GM18873 (cell line): ENCODE measurements around the gene ACBD6.

Experiments used
- ATAC-seq: cut with Tn5 transposase; IDR thresholded peaks from one replicate; pipeline ENCODE4 v1.9.1; 2021; ENCODE audit warnings: mild to moderate bottlenecking, moderate library complexity, moderate number of reproducible peaks; ENCODE audit not compliant: unreplicated experiment, low FRiP score

Gene ACBD6

DNA sequence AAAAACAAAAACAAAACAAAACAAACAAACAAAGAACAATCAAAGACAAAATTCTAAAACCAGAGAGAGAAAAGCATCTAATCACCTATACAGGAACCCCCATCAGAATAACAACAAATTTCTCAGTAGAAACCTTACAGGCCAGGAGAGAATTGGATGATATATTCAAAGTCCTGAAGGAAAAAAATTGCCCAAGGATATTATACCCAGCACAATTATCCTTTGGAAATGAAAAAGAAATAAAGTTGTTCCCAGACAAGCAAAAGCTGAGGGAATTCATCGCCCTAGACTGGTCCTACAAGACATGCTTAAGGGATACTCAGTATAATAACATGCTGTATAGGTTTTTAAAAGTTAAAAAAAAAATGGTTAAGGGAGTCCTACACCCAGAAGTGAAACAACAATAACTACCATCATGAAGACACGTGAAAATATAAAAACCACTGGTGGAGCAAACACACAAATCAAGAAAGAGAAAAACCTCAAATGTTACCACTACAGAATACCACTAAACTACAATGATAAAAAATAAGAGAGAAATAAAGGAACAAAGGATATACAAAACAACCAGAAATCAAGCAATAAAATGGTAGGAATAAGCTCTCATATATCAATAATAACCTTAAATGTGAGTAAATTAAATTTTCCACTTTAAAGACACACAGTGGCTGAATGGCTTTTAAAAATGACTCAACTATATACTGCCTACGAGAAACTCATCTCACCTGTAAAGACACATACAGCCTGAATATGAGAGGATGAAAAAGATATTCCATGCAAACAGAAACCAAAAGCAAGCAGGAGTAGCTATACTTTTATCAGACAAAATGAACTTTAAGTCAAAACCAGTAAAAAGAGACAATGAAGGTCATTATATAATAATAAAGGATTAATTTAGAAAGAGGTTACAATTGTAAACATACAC is 121.9 kb downstream of the ACBD6 start:
- no peak for ATAC-seq

DNA sequence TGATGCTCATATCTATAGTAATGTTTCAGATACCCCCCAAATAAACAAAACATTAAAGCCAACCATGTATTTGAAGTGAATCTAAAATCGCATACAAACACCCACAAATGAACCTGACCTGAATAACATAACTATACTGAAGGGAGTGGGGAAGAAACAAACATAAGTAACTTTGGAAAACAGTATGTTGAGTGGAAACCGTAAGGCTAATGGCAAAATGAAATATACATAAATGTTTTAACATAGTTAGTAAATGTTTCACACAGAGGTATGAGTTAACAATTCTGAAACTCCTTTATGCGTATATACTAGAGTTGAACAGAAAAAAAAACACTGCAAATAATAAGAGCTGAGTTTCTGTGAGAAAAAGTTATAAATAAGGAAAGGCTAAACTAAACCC is 125.6 kb downstream of the ACBD6 start:
- no peak for ATAC-seq

DNA sequence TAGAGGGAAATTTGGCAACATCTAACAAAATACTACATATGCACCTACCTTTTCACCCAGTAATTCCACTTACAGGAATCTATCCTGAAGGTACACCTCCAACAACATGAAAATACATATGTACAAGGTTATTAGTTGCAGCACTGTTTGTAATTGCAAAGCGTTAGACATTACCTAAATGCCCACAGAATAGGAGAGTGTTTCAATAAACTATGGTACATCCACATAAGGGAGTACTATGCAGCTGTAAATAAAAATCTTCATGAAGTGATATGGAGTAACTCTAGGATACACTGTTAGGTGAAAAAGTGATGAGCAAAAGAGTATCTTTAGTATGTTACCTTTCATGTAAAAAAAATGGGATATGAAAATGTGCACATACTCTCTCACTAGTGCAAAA is 126.1 kb downstream of the ACBD6 start:
- ATAC-seq: no peak

DNA sequence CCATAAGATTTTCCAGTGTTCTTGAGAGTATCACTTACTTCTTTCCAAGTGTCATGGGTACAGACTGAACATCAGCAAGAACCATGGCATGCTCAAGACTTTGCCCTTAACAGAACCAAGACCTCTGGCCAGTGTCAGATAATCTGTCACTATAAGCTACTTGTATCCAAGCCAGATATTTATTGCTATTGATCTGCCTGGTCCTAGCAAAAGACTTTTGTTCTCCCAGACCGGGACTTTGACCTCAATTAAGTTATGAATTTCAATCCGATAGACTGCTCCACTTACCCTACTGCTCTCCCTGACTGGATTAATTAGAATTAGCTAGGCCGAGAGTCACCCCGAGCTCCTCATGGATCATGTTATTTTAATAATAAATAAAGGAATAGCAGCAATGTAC is 129.6 kb downstream of the ACBD6 start:
- ATAC-seq: no peak

DNA sequence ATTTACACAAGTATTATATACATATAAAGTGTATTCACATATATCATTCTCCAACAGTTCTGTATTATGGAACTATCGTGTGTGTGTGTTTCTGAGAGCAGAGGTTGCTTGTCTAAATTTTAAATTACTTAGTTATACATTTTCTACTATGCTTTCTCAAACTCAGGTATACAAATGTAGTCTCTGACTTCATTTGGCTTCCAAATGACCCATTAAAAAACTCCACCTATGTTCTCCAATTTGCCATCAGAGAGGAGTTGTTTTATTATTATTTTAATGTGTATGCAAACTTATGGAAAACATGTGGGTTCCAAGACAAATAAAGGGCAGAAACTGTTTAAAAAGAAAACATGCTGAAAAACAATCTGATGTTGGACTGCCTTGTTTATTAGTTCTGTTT is 131.8 kb downstream of the ACBD6 start:
- ATAC-seq: no peak

DNA sequence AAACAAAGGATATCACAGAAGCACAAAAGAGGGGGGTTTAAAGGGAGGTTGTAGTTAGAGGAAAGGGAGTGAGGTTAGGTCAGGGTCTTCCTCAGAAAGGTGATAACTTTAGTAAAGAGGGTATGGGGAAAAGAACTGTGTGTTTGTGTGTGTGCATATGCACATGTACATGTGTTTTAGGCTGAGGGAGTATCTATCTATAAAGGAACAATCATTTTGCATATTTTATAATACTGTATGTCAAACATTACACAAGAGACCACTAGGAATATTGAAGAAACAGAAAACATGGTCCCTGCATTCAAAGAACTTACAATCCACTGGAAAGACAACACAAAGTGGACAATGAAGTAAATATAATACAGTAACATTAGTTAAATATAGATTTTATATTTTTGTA is 132.2 kb downstream of the ACBD6 start:
- no peak for ATAC-seq

DNA sequence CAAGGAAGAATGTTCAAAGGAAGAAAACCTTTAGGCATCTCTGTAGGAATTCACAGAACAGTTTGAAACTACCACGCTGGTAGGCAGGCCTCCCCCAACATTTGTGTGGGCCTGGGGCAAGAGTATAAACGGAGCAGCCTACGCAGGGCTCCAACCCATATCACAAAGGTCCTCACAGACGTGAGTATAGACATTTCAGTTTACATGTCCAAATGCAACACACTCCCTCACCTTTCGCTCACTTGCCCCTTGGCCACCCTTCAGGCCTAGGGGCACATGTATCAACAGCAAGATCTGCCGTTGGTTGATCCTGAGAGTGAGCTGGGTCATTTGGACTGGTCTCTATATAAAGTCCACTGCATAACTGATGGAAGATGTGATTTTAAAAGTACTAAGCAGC is 133.3 kb downstream of the ACBD6 start:
- no peak for ATAC-seq

DNA sequence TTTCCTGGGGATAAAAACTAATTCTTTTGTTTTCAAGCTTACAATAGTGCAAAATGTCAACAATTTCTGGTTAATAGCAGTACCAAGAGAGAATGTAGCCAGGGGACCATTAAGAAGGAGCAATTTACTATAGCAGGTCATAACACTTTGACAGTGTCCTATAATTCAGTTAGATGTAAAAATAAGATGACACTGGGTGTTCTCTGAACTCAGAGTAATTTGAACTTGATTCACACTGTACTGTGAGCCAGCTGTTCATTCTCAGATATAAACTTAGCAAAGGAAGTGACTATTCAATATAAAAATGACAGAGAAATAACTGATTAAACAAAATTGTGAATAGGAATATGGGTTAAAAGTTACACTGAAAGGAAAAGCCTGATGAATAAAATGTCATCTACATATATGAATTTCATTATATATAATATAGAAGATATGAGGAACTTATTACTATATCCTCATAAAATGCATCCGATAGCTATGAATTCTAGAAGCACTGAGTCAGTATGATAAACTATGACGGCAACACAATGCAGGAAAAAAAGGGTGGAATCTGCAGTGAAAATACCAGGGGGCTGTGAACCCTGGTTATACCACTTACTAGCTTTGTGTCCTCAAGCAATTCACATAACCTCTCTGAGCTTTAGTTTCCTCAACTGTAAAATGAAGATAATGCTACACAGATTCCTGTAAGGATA is 135.9 kb downstream of the ACBD6 start:
- no peak for ATAC-seq

DNA sequence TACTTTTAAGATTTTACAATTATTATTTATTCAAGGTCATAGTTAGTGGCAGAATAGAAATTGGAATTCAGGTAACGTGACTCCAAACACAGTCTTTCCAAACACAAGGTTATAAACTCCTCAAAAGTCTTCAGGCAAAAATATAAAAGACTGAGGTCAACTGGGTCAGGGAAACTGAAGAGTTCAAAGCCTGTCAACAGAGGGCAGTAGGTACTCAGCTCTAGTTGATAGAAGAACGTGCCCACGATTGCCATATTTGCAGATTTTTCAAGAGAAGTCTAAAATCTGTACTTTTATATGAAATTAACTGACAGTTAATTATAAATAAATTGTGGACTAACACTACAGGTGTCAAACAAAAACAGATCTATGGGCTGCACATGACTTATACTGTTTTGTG is 137.3 kb downstream of the ACBD6 start:
- ATAC-seq: no peak

DNA sequence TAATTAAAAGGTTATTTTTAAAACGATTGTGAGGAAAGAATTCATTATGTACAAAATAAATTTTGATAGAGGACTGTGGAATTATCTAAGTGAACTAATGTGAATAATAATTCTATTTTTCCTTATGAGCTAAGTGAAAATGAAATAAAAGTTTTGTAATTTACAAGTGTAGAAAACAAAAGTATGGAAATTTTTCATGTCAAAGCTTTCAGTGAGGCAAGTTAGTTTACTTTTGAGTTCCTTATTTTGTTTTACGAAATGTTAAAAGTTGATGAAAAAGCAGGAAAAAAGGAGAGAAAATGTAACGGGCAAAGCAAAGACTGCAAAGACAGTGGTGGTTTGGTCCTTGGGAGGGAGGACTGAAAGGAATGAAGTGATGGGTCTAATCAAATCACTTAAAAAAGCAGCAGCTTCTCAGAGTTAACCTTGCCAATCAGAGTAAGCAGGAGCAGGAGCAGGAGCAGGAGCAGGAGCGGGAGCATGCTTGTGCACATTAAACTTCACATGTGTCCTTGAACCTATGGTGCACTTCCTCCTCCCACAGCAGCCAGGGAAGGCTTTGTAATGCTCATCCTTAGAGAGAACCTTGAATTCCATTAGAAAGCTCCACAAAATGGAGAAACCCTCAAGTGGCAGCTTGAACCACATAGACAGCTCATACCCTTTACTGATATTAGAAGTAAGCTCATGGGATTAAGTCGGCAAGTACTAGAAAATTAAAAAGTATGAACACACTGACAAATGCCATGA is 139.0 kb downstream of the ACBD6 start:
- ATAC-seq: no peak

DNA sequence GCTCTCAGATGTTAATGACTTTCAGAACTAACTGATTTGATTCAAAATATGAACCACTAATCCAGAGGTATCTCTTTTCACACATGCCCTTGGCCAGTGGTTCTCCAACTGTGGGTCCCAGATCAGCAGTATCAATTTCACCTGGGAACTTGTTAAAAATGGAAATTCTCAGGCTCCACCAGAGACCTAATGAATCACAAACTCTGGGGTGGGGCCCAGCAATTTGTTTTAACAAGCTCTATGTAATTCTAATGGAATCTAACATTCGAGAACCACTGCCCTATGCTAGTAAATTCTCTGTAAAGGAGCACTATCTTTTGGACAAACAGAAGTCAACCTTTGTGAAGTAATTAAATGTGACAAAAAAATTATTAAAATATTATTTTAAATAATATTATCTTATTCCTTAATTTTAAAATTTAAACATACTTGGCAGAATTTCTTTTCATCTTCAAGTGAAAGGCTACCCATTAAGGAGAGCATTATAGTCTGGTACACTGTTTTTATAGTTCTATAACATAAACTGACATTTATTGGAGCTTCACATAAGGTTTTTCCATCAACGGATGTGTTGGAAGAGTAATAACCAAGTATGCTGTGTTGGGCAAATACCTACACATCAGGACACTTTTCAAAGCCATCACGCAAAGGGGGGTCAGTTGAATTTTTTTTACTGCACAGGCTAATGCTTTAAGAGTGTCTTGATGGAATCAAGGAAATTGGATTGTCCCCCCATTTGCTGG is 141.9 kb downstream of the ACBD6 start:
- no peak for ATAC-seq

DNA sequence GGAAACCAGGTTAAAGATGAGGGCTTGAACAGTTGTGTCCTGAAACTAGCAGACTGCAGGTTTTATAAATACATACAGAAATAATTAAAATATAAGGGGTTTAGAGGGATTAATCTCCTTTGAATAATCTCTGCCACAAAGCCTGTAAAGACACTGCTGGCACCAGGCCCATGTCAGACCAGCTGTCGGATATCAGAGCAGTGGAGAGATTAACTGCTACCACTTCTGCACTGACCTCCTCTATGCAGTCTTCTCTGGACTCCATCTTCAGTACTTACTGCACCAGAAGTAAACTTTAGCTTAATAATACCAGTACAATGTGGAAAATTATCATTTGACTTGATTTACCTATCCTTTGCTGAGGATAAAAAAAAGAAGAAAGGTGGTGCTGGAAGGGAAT is 143.7 kb downstream of the ACBD6 start:
- no peak for ATAC-seq

DNA sequence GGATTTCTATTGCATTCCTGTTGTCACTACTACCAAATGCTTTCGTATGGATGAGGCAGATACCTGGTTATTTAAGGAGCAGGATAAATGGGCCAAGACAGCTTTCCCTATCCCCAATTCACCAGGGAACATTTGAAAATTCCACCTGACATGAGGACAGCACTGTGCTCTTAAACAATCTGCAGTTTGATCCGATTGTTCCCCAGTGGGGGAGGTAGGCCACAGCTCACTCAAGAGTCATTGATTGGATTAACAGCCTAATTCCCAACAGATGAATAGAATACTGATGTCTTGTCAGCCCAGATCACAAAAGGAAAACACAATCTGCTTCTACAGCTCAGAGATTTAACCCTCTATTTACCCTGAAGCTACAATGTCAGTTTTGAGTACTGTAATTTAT is 148.4 kb downstream of the ACBD6 start:
- ATAC-seq: no peak

DNA sequence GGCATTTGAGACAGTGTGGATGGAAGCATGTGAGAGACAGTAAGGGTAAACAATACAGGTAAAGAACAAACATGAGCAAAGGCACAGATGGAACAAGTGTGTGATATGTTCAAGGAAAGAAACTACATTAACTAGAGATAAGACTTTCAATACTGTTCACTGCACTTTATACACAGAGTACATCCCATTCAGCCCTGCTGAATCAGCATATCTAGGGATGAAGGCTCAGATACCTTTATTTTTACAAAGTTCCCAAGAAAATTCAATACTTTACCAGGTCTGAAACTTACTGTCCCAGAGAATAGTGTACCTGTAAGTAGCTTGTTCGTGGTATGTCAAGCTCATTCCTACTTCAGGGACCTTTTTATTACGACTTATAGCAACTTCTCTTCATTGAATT is 149.8 kb downstream of the ACBD6 start:
- no peak for ATAC-seq

DNA sequence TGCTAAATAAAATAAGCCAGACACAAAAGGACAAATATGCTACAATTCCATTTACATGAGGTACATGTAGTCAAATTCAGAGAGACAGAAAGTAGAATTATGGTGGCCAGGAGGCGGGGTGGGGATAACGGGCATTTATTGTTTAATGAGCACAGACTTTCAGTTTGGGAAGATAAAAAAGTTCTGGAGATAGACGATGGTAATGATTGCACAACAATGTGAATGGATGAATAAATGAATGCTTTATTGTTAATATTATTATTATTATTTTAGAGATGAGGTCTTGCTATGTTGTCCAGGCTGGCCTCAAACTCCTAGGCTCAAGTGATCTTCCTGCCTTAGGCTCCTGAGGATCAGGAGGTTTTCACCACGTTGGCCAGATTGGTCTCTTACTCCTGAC is 150.4 kb downstream of the ACBD6 start:
- ATAC-seq: no peak

DNA sequence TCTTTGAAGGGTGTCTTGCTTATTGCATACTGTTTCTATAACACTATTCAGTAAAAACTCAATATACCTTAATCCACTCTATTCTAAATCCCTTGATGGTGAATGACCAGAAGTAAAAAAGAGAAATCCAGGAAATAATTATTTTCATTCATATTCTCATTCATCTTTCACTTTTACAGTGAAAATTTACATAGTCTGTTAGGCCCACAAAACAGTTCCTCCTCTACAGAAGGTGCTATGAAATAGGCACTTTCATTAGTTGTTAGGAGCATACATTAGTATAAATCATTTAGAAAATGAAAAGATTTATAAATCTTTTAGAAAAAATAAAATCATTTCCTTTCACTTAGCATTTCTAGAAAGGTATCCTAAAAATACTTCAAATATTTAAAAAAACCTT is 157.2 kb downstream of the ACBD6 start:
- no peak for ATAC-seq

DNA sequence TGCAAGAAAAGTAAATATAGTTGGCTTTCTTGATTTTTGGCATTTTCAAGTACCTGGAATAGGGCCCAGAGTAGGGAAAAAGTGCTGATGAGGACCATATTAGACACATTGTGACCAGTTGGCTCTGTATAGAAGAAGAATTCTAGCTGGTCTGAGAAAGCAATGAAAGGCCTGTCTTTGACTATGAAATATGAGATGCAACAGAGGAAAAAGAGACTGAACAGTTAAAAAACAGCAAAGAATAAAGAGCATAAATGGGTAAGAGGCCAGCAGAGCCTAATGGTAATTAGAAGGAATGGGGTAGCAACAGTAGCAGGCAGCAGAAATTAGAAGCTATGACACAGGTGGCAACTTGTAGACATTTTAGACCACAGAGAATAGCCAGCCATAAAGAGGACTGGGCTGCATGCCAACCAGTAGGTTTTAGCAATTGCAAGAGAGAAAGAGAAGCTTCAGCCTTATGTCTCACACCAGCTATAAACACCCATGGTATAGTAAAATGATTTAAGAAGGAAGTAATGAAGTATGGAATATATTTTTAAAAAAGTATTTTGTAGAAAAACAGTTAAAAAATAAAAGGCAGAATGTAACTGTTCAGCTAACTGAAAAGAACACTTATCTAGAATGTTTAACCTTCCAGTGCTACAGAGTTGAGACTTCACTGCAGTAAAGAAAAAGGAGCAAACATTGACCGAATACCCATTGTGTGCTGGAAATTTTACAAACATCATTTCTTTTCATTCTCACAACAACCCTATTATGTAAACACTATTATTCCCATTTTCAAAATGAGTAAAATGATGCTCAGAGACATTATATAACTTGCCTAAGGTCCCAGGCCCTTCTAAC is 158.2 kb downstream of the ACBD6 start:
- no peak for ATAC-seq

DNA sequence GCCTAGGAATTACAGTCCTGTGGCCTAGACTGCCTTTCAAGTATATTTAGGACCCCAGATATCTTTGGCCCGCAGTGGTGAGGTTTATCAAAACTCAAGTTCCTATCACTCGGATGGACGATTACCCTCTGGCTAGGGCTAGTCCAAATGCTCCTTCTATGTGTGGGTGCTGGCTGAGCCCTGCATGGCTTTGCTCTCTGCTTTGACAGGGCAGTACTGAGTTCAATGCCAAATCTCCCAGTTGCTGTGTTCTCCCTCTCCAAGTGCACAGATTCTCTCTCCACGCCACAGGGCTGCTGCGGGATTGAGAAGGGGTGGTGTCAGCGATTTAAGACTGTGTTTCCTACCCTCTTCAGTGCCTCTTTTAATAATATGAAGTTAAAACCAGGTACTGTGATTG is 175.3 kb downstream of the ACBD6 start:
- ATAC-seq: no peak

DNA sequence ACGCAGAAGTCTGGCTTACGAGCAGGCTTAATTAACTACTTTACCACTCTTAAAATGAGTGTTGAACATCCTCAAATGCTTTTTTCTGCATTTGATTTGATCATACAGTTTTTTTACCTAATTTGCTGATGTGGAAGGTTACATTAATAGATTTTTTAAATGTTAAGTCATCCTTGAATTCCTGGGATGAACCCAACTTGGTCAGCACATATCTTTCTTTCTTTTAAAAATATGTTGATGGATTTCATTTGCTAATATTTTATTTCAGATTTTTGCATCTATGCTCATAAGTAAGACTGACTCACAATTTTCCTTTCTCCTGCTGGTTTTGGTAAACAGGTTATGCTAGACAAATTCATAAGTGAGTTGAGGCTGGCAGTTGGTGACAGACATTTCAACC is 189.5 kb downstream of the ACBD6 start:
- no peak for ATAC-seq
